Endothelial cell of umbilical vein (primary cell): Measurements from ENCODE around the gene SNX3. TPM values are rescaled to one million over a fixed set of nuclear protein-coding genes. Genes with fewer than 3 reads are reported as not detected.

Experiments
- BruUV-seq: library from RNA; stranded (reverse); fragments of 400-500 nt; replicated peaks from 2 replicates; lab custom pipeline; 2021; lab: Mats Ljungman, UMichigan
- CTCF ChIA-PET: fragments of 300-600, 350-600 bp; sonication (Branson Sonifier 250); formaldehyde crosslinking; loops from one replicate; lab custom pipeline; 2021; ENCODE audit warnings: antibody characterized with exemption, inconsistent platforms; lab: Charles Lee
- POLR2A ChIA-PET: fragments of 300-600, 350-600 bp; sonication (Branson Sonifier 250); formaldehyde crosslinking; loops from one replicate; lab custom pipeline; 2021; ENCODE audit warnings: antibody characterized with exemption, inconsistent platforms; lab: Charles Lee
- DNase-seq: peaks from one replicate; pipeline ENCODE4 v3.0.0-alpha.2; 2011; ENCODE audit warnings: low read depth, low spot score
- FAIRE-seq: peaks from 2 replicates; lab custom pipeline; 2011; peaks lifted over from hg19 to GRCh38; lab: Jason Lieb, UNC
- H2AFZ ChIP-seq: 2 replicates; pipeline ENCODE4 v1.6.0; 2012; ENCODE audit warnings: low read depth, low read length, control low read depth, inconsistent platforms
- H3K27ac ChIP-seq: 2 replicates; pipeline ENCODE4 v1.5.1; 2011; ENCODE audit warnings: low read depth, mild to moderate bottlenecking, control low read depth, low read length, moderate library complexity; ENCODE audit not compliant: insufficient read depth
- H3K27me3 ChIP-seq, 2 experiments: 2 replicates each; pipeline versions ENCODE4 v1.6.0 to v1.6.1; 2011; ENCODE audit warnings: low read length in 2 of 2, mixed read lengths in 1 of 2; ENCODE audit not compliant: control insufficient read depth in 2 of 2, insufficient read depth in 2 of 2
- H3K36me3 ChIP-seq, 2 experiments: 2 replicates in 1 of 2; 3 replicates in 1 of 2; pipeline ENCODE4 v1.5.1; 2011; ENCODE audit warnings: low read length in 2 of 2, mild to moderate bottlenecking in 1 of 2, moderate library complexity in 1 of 2; ENCODE audit not compliant: control insufficient read depth in 2 of 2, insufficient read depth in 2 of 2; ENCODE audit errors: extremely low read depth in 1 of 2
- H3K4me1 ChIP-seq: 3 replicates; pipeline ENCODE4 v1.5.1; 2011; ENCODE audit warnings: mild to moderate bottlenecking, low read length; ENCODE audit not compliant: control insufficient read depth, insufficient read depth; ENCODE audit errors: extremely low read depth
- H3K4me2 ChIP-seq: 2 replicates; pipeline ENCODE4 v1.6.1; 2011; ENCODE audit warnings: low read length, control low read depth, mixed read lengths; ENCODE audit not compliant: insufficient read depth
- H3K4me3 ChIP-seq, 3 experiments: fragments of 200-600 bp in 1 of 3; sonication (generic), shearing (Covaris generic) in 1 of 3; replicated peaks in 1 of 3; 2 replicates each; pipeline ENCODE4 v1.5.1; 2011 to 2016; ENCODE audit warnings: control low read depth in 3 of 3, low read length in 3 of 3, mild to moderate bottlenecking in 2 of 3, inconsistent platforms in 1 of 3, low read depth in 1 of 3, moderate library complexity in 1 of 3; ENCODE audit not compliant: insufficient read depth in 1 of 3
- H3K79me2 ChIP-seq: 2 replicates; pipeline ENCODE4 v1.6.0; 2012; ENCODE audit warnings: low read length, inconsistent platforms; ENCODE audit not compliant: control insufficient read depth, insufficient read depth
- H3K9ac ChIP-seq: replicated peaks from 2 replicates; pipeline ENCODE3; 2011; ENCODE audit warnings: low read length, control low read depth; ENCODE audit not compliant: insufficient read depth; ENCODE audit errors: extremely low read depth
- H3K9me1 ChIP-seq: replicated peaks from 3 replicates; pipeline ENCODE4 v1.6.0; 2011; ENCODE audit warnings: mild to moderate bottlenecking, low read length; ENCODE audit not compliant: control insufficient read depth, insufficient read depth; ENCODE audit errors: extremely low read depth
- H3K9me3 ChIP-seq: replicated peaks from 2 replicates; pipeline ENCODE4 v1.5.1; 2012; ENCODE audit warnings: low read length, inconsistent platforms; ENCODE audit not compliant: control insufficient read depth, insufficient read depth
- H4K20me1 ChIP-seq: replicated peaks from 2 replicates; pipeline ENCODE3; 2011; ENCODE audit warnings: mild to moderate bottlenecking, low read length; ENCODE audit not compliant: control insufficient read depth, insufficient read depth; ENCODE audit errors: extremely low read depth
- EZH2 ChIP-seq: IDR thresholded peaks from 2 replicates; pipeline ENCODE4 v1.6.1; 2012; ENCODE audit warnings: borderline replicate concordance, low read depth, mild to moderate bottlenecking, moderate library complexity, low read length, inconsistent platforms; ENCODE audit not compliant: severe bottlenecking
- FOS ChIP-seq: IDR thresholded peaks from 2 replicates; pipeline ENCODE4 v1.6.1; 2011; ENCODE audit warnings: mild to moderate bottlenecking, low read length, moderate library complexity, borderline replicate concordance; ENCODE audit not compliant: insufficient read depth
- GATA2 ChIP-seq: IDR thresholded peaks from 2 replicates; pipeline ENCODE4 v1.7.0; 2011; ENCODE audit warnings: low read depth, mild to moderate bottlenecking, moderate library complexity, mixed read lengths, low read length; ENCODE audit not compliant: insufficient read length, insufficient read depth
- JUN ChIP-seq: IDR thresholded peaks from 2 replicates; pipeline ENCODE4 v1.6.1; 2011; ENCODE audit warnings: borderline replicate concordance, low read depth; ENCODE audit not compliant: insufficient read length, insufficient read depth
- MYC ChIP-seq: IDR thresholded peaks from one replicate; pipeline ENCODE4 v1.6.1; 2011; ENCODE audit warnings: mild to moderate bottlenecking, low read depth, low read length
- POLR2A ChIP-seq: IDR thresholded peaks from 2 replicates; pipeline ENCODE4 v1.6.1; 2012; ENCODE audit warnings: low read depth, mild to moderate bottlenecking, control low read depth, low read length
- POLR2AphosphoS5 ChIP-seq: IDR thresholded peaks from 2 replicates; pipeline ENCODE4 v1.6.1; 2012; ENCODE audit warnings: low read depth, mild to moderate bottlenecking, control low read depth, low read length, moderate library complexity; ENCODE audit not compliant: insufficient read depth
- dilution Hi-C: fragments of 300-500 bp; cut with MboI; formaldehyde crosslinking; loops from one replicate; pipeline ENCODE4 v1.15.0; 2019; ENCODE audit warnings: low sequenced_read_pairs; ENCODE audit not compliant: extremely low pct_ligation_motif_present
- intact Hi-C: fragments of 100-400 bp; cut with micrococcal nuclease; formaldehyde crosslinking; loops from one replicate; pipeline ENCODE4 v1.10.0; 2022
- polyA plus RNA-seq, 4 experiments: library from polyadenylated mRNA; depleted of rRNA in 3 of 4; stranded (reverse) in 3 of 4; unstranded in 1 of 4; fragments of >200 nt; gene quantifications; 2 replicates each; pipeline versions ENCODE4 v1.2.1 to v1.2.3, GENCODE V29; 2011 to 2012; ENCODE audit warnings: missing spikeins in 1 of 4
- total RNA-seq: library from RNA; stranded (reverse); gene quantifications from 2 replicates; pipeline ENCODE4 v1.2.3, GENCODE V29; 2021

SNX3 gene
- total and polyA plus RNA-seq, 2 donors (not counting 3 experiments of a cell fraction or from before 2014, with no cell fraction given) = 155 to 281 TPM

DNA sequence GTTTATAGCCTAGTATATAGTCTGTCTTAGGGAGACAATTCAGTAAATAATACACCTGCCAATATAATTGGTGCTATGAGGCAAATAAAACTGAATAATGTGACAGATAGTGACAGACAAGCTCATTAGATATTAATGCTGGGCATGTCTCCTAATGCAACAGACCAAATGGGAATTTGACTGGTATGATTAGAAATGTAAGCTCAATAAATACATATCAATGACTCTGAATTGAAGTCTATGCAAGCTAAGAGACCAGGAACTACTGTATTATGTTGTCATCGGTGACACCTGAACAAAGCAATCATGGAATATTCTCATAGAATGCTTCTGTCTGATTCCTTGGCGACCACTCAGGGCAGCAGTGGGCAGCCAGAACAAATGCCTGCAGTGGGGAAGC lies 2.5 kb upstream of the SNX3 start:
- H3K4me3 ChIP-seq = no peak overlapping the region
- POLR2A ChIA-PET = no interaction called here
- H3K9me1 ChIP-seq = no peaks in the 10 kb centered on the region
- no peaks in the 10 kb centered on the region for H4K20me1 ChIP-seq
- H3K27me3 ChIP-seq = no peaks in the 10 kb centered on the region
- no peak overlapping the region for H3K27ac ChIP-seq
- H3K9me3 ChIP-seq = no peaks in the 10 kb centered on the region
- no peaks in the 10 kb centered on the region for H3K36me3 ChIP-seq
- no TSS peak for BruUV-seq
- H3K4me2 ChIP-seq = no peak overlapping the region
- dilution Hi-C loops (no loop called here), intact Hi-C loops (loop anchor here (5.0 kb wide), 1 partner anchor 106 kb away; no protein-coding TSS in a partner anchor)
- TF ChIP-seq EZH2 = no peak
- no peak for TF ChIP-seq POLR2A
- no peak for TF ChIP-seq FOS
- no peak for TF ChIP-seq MYC
- peaks cover 21% of the 10 kb centered on the region for H3K79me2 ChIP-seq
- DNase-seq (no peak), FAIRE-seq (no peak)
- CTCF ChIA-PET = interaction anchor here (1.4 to 8.4 kb wide), 2 partner anchors 229 to 234 kb away, joined by 3 to 95 read pairs; no protein-coding TSS in a partner anchor
- H3K4me1 ChIP-seq = peaks cover 14% of the 10 kb centered on the region
- no peak overlapping the region for H2AFZ ChIP-seq
- H3K9ac ChIP-seq = no peak overlapping the region

DNA sequence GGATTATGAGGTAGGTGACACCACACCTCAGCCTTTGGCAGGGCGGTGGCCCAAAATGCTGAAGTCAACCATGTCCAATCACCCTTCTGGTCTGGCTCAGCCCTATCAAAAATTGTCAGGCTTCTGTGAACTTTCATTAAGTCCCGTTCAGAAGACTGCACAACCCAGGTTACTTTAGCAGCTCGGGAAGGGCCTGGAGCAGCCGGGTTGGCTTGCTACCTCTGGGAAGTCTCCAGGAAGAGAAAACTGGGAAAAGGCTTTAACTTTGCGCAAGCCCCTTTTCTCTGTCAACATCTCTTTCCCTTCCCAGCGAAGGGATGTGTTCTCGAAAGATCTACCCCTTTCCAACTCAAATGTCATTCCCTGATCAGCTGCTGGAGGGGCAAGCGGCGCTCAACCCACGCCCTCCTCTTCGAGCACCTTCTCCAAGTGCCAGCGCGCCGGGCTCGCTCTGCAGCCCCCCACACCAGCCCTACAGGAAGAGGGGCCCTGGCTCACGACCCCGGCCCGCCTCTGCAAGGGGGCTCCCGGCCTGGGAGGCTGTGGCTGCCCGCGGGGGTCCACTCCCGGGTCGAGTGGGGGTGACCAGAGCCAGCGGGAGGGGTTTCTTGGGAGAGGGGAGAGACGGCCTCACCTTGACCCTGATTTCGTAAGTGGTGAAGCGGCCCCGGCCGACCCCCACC lies 573 bp downstream of the SNX3 start:
- Histone ChIP-seq H4K20me1 (no peaks in the 10 kb centered on the region), H3K9ac (peak overlapping the region; percentile 79), H3K9me1 (no peaks in the 10 kb centered on the region), H3K36me3 (no peaks in the 10 kb centered on the region), H3K79me2 (peaks cover 44% of the 10 kb centered on the region), H2AFZ (peak overlapping the region; percentile 88), H3K4me2 (peak overlapping the region; percentile 82), H3K4me3 (peak overlapping the region; percentile 81 to 95 (median 85)), H3K27me3 (no peaks in the 10 kb centered on the region), H3K9me3 (no peaks in the 10 kb centered on the region), H3K4me1 (peaks cover 19% of the 10 kb centered on the region), H3K27ac (peak overlapping the region; percentile 59)
- ChIA-PET CTCF (interaction anchor here (1.0 to 8.4 kb wide), 9 partner anchors 12 to 264 kb away, joined by 3 to 95 read pairs (median 4); no protein-coding TSS in a partner anchor), POLR2A (interaction anchor here (0.8 to 1.3 kb wide), 4 partner anchors 9 to 193 kb away, joined by 3 to 7 read pairs (median 4); partner anchors contain the start of gene AFG1L)
- DNase-seq (peak; percentile 59), FAIRE-seq (no peak)
- intact Hi-C loops (loop anchor here (5.0 kb wide), 1 partner anchor 103 kb away; no protein-coding TSS in a partner anchor), dilution Hi-C loops (no loop called here)
- TSS peak; percentile 28 for BruUV-seq
- no peak for TF ChIP-seq FOS
- TF ChIP-seq JUN = no peak
- no peak for TF ChIP-seq GATA2
- no peak for TF ChIP-seq POLR2AphosphoS5
